NCI-H1092 treated with DMSO at 0.1 percent for 48 hours (cell line): ENCODE measurements around the gene MUC6.

Experiments
- DNase-seq: peaks from one replicate; lab custom pipeline; 2025; lab: John Stamatoyannopoulos, UW

Gene MUC6

DNA sequence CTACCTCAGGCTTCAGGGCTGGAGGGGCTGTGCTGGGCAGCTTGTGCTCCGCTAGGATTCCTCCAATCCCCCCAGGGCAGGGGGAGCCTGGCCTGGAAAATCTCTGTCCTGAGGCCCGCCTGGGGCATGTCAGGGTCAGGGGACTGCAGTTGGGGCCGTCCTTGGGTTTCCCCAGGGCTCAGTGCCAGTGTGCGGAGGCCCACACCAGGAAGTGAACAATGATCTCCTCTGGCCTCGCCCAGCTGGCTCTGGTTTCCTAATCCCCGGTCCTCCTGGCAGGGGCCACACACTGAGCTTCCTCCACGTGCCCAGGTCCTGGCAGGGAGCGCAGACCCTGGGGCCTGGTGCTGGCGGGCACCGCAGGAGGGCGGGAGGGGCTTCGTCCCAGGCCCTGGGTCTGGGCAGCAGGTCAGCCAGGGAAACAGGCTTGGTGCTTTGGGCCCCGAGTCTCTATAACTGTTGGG is 36.8 kb upstream of the MUC6 start:
- peak; percentile 6 for DNase-seq

DNA sequence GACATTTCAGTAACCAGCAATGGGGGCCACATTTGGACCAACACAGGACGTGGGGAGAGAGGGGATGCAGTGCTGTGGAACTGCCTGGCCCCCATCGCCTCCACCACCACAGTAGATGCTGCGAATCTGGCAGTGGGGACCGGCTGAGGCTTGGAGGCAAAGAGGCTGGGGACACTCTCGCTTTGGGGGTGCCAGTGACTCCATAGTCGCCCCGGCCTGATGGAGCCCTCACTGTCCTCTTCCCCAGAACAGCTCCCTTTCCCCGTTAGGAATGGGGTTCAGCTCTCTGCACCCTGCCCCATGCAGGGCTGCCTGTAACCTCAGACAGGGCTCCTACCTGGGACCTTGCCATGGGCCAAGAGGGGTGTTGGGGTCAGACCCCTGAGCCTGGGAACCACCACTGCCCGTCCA is 36.3 kb upstream of the MUC6 start:
- no peak for DNase-seq

DNA sequence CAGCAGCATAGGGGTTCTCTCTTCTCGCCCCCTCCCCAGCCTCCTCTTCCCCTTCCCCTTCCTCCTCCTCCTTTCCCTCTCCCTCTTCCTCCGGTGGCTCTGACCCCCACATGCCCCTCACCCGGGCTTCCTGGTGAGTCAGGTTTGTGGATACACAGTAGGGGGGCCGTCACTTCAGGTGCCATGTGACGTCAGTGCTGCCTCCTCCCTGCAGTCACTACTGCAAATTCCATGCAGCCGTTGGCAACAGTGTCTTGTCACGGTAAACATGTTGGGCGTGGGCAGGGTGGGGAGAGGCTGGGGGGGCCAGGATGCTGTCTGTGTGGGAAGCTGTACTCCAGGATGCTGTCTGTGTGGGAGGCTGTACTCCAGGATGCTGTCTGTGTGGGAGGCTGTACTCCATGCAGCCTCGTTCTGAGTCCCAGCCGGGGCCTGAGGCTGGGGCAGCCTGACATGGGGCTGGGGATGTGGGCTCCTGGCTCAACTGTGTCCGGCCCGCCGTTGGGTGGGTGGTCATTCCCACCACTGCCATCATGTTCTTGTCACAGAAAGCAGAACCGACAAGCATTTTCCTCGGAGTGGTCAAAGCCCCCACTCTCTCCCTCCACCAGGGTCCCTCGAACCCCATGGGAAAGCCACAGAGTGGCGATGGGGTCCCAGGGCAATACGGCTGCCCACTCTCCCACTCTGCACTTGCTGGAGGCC is 35.8 kb upstream of the MUC6 start:
- no peak for DNase-seq

- no peak for DNase-seq
Observed at GRCh38 chr11:1071571-1072115, 35.1 kb upstream of the MUC6 start.

DNA sequence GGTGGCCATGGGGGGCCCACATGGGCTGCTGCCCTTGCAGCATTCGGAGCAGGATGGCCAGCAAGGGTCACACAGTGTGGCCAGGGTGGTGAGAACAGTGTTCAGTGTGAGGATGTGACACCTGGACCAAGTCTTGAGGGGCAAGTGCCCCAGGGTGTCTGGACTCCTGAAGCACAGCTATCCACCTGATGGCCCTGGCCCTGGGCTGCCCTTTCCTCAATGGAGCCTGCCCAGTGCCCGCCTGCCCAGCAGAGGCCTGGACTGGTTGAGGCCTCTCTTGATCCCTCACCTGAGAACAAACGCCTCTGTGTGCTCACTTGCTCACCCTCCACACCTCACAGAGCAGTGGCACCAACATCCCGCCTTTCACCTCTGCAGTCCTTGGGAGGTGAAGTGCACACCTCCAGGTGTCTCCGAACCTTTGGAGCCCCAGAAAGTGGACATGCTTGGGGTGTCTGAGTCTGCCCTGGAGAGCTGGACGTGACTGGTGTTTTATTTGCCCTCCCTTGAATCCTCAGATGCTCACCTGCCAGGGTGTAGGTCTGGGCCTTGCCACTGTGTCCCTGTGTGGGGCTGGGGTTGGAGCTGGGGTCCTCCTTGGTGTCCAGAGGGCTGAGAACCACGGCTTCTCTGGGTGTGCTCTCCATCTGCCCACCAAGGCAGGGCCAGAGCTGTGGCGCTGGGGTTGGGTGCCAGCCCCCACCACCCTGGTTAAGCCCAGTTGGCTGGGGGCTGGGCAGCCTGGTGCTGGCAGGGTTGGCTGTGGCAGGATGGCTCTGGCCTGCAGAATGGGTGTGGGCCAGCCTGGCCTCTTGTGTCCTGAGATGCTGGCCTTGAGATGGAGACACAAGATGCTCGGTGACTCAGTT is 34.3 kb upstream of the MUC6 start:
- DNase-seq, result no peak

DNA sequence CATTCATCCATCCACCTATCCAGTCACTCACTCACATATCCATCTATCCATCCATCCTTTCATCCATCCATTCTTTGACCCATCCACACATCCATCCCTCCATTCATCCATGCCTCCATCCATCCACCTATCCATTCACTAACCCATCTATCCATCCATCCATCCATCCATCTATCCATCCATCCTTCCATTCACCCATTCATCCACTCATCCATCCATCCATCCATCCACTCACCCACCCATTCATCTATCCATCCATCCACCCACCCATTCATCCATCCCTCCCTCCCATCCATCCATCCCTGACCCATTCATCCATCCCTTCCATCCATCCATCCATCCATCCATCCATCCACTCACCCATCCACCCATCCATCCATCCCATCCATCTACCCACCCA is 33.2 kb upstream of the MUC6 start:
- DNase-seq, result no peak

- DNase-seq, result no peak
Observed at GRCh38 chr11:1067812-1068496, 31.4 kb upstream of the MUC6 start.

DNA sequence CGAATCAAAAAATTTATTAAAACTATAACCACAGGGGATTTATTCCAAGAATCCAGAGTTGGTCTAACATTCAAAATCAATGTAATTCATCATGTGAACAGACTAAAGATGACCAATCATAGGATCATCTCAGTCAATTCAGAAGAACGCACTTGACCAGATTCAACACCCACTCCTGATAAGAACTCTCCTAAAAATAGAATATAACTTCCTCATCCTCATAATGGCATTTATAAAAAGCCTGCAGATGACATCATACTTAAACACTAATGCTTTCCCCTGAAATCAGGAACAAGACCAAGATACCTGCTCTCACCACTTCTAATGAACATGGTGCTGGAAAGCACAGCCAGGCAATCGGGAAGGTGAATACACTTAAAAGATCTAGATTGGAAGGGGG is 27.6 kb upstream of the MUC6 start:
- no peak for DNase-seq

GRCh38 chr11:1062075-1062820 is 25.7 kb upstream of the MUC6 start:
- DNase-seq, result no peak

GRCh38 chr11:1060852-1061616 is 24.5 kb upstream of the MUC6 start:
- no peak for DNase-seq

GRCh38 chr11:1060410-1060809 is 23.9 kb upstream of the MUC6 start:
- DNase-seq, result no peak

DNA sequence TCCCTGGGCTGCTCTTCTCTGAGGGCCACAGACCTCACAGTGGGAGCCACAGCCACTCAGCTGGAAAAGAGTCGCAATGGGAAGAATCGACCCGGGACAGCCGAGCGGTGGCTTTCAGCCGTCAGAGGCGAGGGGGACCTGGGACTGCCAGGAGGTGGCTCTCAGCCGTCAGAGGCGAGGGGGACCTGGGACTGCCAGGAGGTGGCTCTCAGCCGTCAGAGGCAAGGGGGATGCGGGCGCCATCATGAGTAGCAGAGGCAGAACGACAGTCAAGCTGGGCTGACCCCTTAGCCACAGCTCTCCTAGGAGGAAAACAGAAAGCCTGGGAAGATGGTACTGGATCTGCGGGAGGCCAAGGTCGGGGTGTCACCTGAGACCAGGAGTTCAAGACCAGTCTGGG is 23.2 kb upstream of the MUC6 start:
- DNase-seq, result no peak

DNA sequence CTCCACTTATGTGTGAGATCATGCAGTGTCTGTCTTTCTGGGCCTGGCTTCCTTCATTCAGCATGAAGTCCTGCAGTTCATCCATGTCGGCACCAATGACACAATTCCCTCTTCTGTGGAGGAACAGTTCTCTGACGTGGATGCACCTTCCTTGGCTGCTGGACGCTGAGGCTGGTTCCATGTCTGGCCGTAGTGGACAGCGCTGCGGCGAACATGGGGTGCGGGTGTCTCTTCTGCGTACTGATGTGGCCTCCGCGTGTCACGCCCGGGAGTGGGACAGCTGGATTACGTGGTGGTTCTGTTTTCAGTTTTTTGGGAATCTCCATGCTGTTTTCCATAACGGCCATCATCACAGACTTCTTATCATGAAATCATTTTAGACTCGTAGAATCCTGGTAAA is 21.3 kb upstream of the MUC6 start:
- DNase-seq, result no peak

DNA sequence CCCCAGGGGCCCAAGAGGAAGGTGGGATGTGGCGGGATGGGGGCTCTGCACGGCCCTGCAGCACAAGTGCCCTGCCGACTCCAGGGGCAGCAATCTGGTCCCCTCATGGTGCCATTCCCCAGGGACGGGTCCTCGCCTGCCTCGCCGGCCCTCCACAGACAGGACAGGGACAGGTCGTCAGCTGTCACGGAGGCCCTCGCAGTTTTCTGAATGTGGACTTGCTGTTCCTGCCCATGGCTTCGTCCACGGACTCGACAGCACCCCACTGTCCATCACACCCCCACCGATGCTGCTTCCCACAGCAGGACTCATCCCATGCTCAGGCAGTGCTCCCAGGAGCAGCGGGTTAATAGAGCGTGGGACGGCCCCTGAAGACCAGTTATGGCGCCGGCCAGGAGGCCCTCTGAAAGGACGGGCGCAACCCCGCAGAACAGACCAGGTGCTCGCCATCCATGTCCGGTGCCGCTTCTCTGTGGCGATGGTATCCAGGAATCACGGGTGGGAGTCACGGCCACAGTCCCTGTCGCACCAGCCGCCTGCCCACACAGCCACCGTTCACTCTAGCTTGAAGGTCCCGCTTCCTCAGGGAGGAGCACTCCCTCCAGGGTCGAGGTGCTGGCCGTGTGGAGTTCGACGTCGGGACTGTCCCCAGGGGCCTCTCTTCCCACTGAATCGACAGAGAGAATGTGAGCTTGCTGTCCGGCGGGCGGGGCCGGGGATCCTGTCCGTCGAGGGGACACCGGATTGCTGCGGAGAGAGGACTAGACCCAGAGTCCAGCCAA is 19.7 kb upstream of the MUC6 start:
- DNase-seq, result no peak

GRCh38 chr11:1055109-1055703 is 18.7 kb upstream of the MUC6 start:
- DNase-seq, result no peak

DNA sequence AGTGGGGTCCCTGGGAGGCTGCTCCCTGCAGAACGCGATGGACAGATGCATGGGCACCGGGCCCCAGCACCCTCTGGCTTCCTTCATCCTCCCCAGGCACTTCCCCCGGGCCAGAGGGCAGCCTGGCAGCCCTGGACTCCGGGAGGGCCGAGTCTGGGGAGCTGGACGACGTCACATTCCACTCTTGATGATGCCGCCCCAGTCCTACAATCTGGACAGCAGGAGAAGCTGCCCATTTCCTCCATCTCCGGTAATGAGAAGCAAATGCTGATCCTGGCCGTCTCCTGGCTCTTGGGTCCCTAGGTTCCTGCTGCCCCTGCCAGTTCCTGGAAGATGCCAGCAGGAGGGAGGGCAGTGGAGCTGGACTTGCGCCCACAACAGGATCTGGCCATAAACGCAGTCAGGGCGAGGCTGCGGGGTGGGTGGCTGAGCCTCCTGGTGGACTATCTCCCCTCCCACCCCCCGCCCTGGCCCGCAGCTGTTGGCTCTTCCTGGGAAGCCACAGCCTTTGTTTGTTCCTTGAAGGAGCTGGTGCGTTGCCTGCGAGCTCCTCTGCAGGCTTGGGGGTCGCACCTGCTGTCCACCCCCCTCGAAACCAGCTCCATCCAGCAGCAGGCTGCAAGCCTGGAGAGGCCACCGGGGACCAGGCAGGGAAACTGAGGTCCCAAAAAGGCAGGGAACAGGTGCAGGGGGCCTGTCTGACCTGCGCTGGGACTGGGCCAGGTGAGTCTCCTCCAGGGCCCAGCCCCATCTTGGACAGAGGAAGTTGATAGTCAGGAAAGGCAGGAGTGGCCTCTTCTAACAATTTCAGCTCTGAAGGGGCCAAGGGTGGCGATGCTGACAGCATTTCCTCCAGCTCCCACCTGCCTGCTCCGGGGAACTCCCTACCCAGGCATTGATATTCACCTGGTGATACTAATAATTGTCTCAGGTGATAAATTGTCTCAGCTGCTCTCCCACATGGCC is 17.9 kb upstream of the MUC6 start:
- DNase-seq, result peak; percentile 4

- no peak for DNase-seq
Observed at GRCh38 chr11:1053121-1053901, 16.8 kb upstream of the MUC6 start.
